Subcutaneous abdominal adipose tissue (tissue), 5 donors: ENCODE data around the gene IFT25.

ENCODE experiments used
- H3K27ac ChIP-seq: one replicate; pipeline ENCODE4 v1.7.0; 2013; ENCODE audit warnings: low read depth, mild to moderate bottlenecking, inconsistent platforms, low read length, moderate library complexity
- H3K27me3 ChIP-seq, 5 donors: one replicate each; pipeline ENCODE4 v1.7.0; 2013; ENCODE audit warnings: low read length in 5 of 5, inconsistent platforms in 1 of 5; ENCODE audit not compliant: control insufficient read depth in 5 of 5, insufficient read depth in 4 of 5
- H3K36me3 ChIP-seq, 5 donors: one replicate each; pipeline ENCODE4 v1.7.0; 2013; ENCODE audit warnings: low read length in 5 of 5; ENCODE audit not compliant: control insufficient read depth in 5 of 5, insufficient read depth in 5 of 5
- H3K4me1 ChIP-seq, 5 donors: one replicate each; pipeline ENCODE4 v1.7.0; 2013; ENCODE audit warnings: low read length in 5 of 5, mild to moderate bottlenecking in 3 of 5, moderate library complexity in 1 of 5; ENCODE audit not compliant: control insufficient read depth in 5 of 5, insufficient read depth in 5 of 5
- H3K4me3 ChIP-seq, 5 donors: one replicate each; pipeline ENCODE4 v1.7.0; 2013; ENCODE audit warnings: low read length in 5 of 5, low read depth in 1 of 5
- H3K9ac ChIP-seq, 5 donors: one replicate each; pipeline ENCODE4 v1.7.0; 2013; ENCODE audit warnings: low read length in 5 of 5, mild to moderate bottlenecking in 4 of 5, moderate library complexity in 3 of 5
- H3K9me3 ChIP-seq, 5 donors: one replicate each; pipeline ENCODE4 v1.7.0; 2013; ENCODE audit warnings: low read length in 5 of 5; ENCODE audit not compliant: control insufficient read depth in 5 of 5
- donor health status: healthy.
- donor health status: healthy.
- donor health status: healthy.
- donor health status: healthy.
- donor health status: healthy.

Gene IFT25

GRCh38 chr1:53871773-53872484, 73.6 kb downstream of the IFT25 start:
- H3K9me3 ChIP-seq = no peaks in the 10 kb centered on the region
- no peak overlapping the region for H3K9ac ChIP-seq
- H3K4me3 ChIP-seq = no peak overlapping the region
- H3K4me1 ChIP-seq = peaks cover 0 to 5% (median 4%) of the 10 kb centered on the region in 5 donors
- no peak overlapping the region for H3K27ac ChIP-seq
- peaks cover 42 to 76% (median 47%) of the 10 kb centered on the region in 5 donors for H3K36me3 ChIP-seq
- no peaks in the 10 kb centered on the region for H3K27me3 ChIP-seq
